IMR-90 (cell line): ENCODE results near the gene PHC1. TPM values are rescaled to one million over a fixed set of nuclear protein-coding genes. Genes with fewer than 3 reads are reported as not detected.

Experiments
- ATAC-seq: fragments of 200-7000 bp; cut with Tn5 transposase; 2 replicates; pipeline ENCODE4 v1.9.1; 2020; ENCODE audit warnings: low read depth, mild to moderate bottlenecking, moderate library complexity
- BruUV-seq: library from RNA; stranded (reverse); fragments of 400-500 nt; replicated peaks from 2 replicates; lab custom pipeline; 2021; lab: Mats Ljungman, UMichigan
- CTCF ChIA-PET: fragments of 300-600 bp; formaldehyde crosslinking; extraction: SDS; loops from one replicate; lab custom pipeline; 2021; ENCODE audit warnings: antibody characterized with exemption; lab: Yijun Ruan, JAX
- POLR2A ChIA-PET: fragments of 300-600 bp; sonication (Branson Sonifier 250); formaldehyde crosslinking; loops from one replicate; lab custom pipeline; 2022; ENCODE audit warnings: antibody characterized with exemption; ENCODE audit not compliant: unreplicated experiment; lab: Charles Lee
- DNase-seq: peaks from one replicate; pipeline ENCODE4 v3.0.0; 2013
- H2AFZ ChIP-seq: replicated peaks from 2 replicates; pipeline ENCODE3; 2013; ENCODE audit warnings: low read length, mild to moderate bottlenecking; ENCODE audit not compliant: poor library complexity
- H2AK5ac ChIP-seq: 2 replicates; pipeline ENCODE4 v1.6.1; 2013; ENCODE audit warnings: low read depth, low read length, inconsistent platforms
- H2AK9ac ChIP-seq: replicated peaks from 2 replicates; pipeline ENCODE3; 2013; ENCODE audit warnings: mild to moderate bottlenecking, low read depth, low read length, moderate library complexity; ENCODE audit not compliant: poor library complexity
- H2BK120ac ChIP-seq: 2 replicates; pipeline ENCODE4 v1.6.1; 2013; ENCODE audit warnings: low read depth, low read length, inconsistent platforms
- H2BK15ac ChIP-seq: 3 replicates; pipeline ENCODE4 v1.6.1; 2013; ENCODE audit warnings: low read depth, low read length, inconsistent platforms
- H2BK20ac ChIP-seq: 2 replicates; pipeline ENCODE4 v1.6.1; 2013; ENCODE audit warnings: low read depth, mild to moderate bottlenecking, inconsistent platforms, low read length, moderate library complexity
- H2BK5ac ChIP-seq: 2 replicates; pipeline ENCODE4 v1.6.1; 2013; ENCODE audit warnings: mild to moderate bottlenecking, low read depth, low read length, inconsistent platforms; ENCODE audit not compliant: poor library complexity, severe bottlenecking
- H3K14ac ChIP-seq: replicated peaks from 2 replicates; pipeline ENCODE4 v1.6.1; 2013; ENCODE audit warnings: low read depth, low read length, inconsistent platforms
- H3K18ac ChIP-seq: 2 replicates; pipeline ENCODE4 v1.6.1; 2013; ENCODE audit warnings: low read depth, low read length, control low read depth
- H3K23ac ChIP-seq: 2 replicates; pipeline ENCODE4 v1.6.1; 2013; ENCODE audit warnings: low read depth, low read length, inconsistent platforms
- H3K27ac ChIP-seq: 2 replicates; pipeline ENCODE4 v1.5.1; 2013; ENCODE audit warnings: mild to moderate bottlenecking, control low read depth, low read length; ENCODE audit not compliant: insufficient read depth
- H3K27me3 ChIP-seq: 2 replicates; pipeline ENCODE4 v1.6.1; 2013; ENCODE audit warnings: low read length; ENCODE audit not compliant: control insufficient read depth, insufficient read depth
- H3K36me3 ChIP-seq: 2 replicates; pipeline ENCODE4 v1.6.1; 2013; ENCODE audit warnings: low read length, mixed read lengths; ENCODE audit not compliant: control insufficient read depth, insufficient read depth
- H3K4ac ChIP-seq: 2 replicates; pipeline ENCODE4 v1.6.1; 2013; ENCODE audit warnings: low read depth, low read length, inconsistent platforms
- H3K4me1 ChIP-seq: 2 replicates; pipeline ENCODE4 v1.6.1; 2013; ENCODE audit warnings: low read length, mixed read lengths; ENCODE audit not compliant: control insufficient read depth, insufficient read depth
- H3K4me2 ChIP-seq: 2 replicates; pipeline ENCODE4 v1.6.1; 2013; ENCODE audit warnings: low read depth, mild to moderate bottlenecking, control low read depth, low read length, moderate library complexity
- H3K4me3 ChIP-seq: 2 replicates; pipeline ENCODE4 v1.5.1; 2013; ENCODE audit warnings: low read depth, mild to moderate bottlenecking, control low read depth, low read length, moderate library complexity; ENCODE audit not compliant: insufficient read depth
- H3K56ac ChIP-seq: 2 replicates; pipeline ENCODE4 v1.6.1; 2013; ENCODE audit warnings: low read length, inconsistent platforms; ENCODE audit not compliant: insufficient read depth; ENCODE audit errors: extremely low read depth
- H3K79me1 ChIP-seq, 2 experiments: 2 replicates each; pipeline ENCODE4 v1.6.1; 2013; ENCODE audit warnings: low read length in 2 of 2, inconsistent platforms in 1 of 2, low read depth in 1 of 2
- H3K9ac ChIP-seq: 2 replicates; pipeline ENCODE4 v1.6.1; 2013; ENCODE audit warnings: low read depth, low read length, control low read depth
- H3K9me1 ChIP-seq: 2 replicates; pipeline ENCODE4 v1.6.1; 2013; ENCODE audit warnings: low read length, inconsistent platforms; ENCODE audit not compliant: insufficient read depth
- H3K9me3 ChIP-seq: 2 replicates; pipeline ENCODE4 v1.6.1; 2013; ENCODE audit warnings: low read length; ENCODE audit not compliant: control insufficient read depth, insufficient read depth
- H4K20me1 ChIP-seq: 2 replicates; pipeline ENCODE4 v1.6.1; 2013; ENCODE audit warnings: low read length, inconsistent platforms; ENCODE audit not compliant: insufficient read depth
- H4K5ac ChIP-seq: 2 replicates; pipeline ENCODE4 v1.6.1; 2013; ENCODE audit warnings: mild to moderate bottlenecking, low read depth, low read length, control low read depth
- H4K8ac ChIP-seq, 2 experiments: 2 replicates each; pipeline ENCODE4 v1.6.1; 2013; ENCODE audit warnings: low read depth in 2 of 2, low read length in 2 of 2, control low read depth in 1 of 2, inconsistent platforms in 1 of 2
- H4K91ac ChIP-seq: 2 replicates; pipeline ENCODE4 v1.6.1; 2013; ENCODE audit warnings: low read depth, low read length, inconsistent platforms; ENCODE audit not compliant: insufficient read depth
- CTCF ChIP-seq: conservative IDR thresholded peaks from 2 replicates; pipeline ENCODE4 v1.5.1; 2012; ENCODE audit warnings: mild to moderate bottlenecking, low read depth, low read length, improper control_type of control experiment
- MXI1 ChIP-seq: IDR thresholded peaks from 2 replicates; pipeline ENCODE4 v1.6.1; 2012; ENCODE audit warnings: low read depth, mild to moderate bottlenecking, low read length, moderate library complexity, borderline replicate concordance
- NFE2L2 ChIP-seq: fragments of 150-350 bp; IDR thresholded peaks from 2 replicates; pipeline ENCODE4 v1.6.1; 2016; ENCODE audit warnings: low read depth, mild to moderate bottlenecking, low read length
- WGBS, 2 experiments: methylation state at CpG; one replicate each; pipeline versions ENCODE4 v1.1.5 to v1.1.7; 2013; ENCODE audit warnings: missing lambda C conversion rate in 2 of 2; ENCODE audit not compliant: insufficient read length in 1 of 2; ENCODE audit errors: extremely low coverage in 2 of 2; 5-methylcytosine and 5-hydroxymethylcytosine counted together
- dilution Hi-C: fragments of 300-500 bp; cut with HindIII; formaldehyde crosslinking; loops from one replicate; pipeline ENCODE4 v1.14.3; 2018; ENCODE audit warnings: low sequenced_read_pairs; ENCODE audit not compliant: unreplicated experiment
- in situ Hi-C: fragments of 300-500 bp; cut with MboI; formaldehyde crosslinking; loops from 3 replicates; pipeline ENCODE4 v1.14.3; 2019; ENCODE audit warnings: low sequenced_read_pairs, inconsistent platforms, mixed read lengths
- intact Hi-C: fragments of 100-400 bp; cut with micrococcal nuclease; formaldehyde crosslinking; loops from 2 replicates; pipeline ENCODE4 v1.10.0; 2022
- polyA plus RNA-seq, 3 experiments: library from polyadenylated mRNA; depleted of rRNA; stranded (reverse); fragments of >200 nt; gene quantifications; 2 replicates each; pipeline ENCODE4 v1.2.3, GENCODE V29; 2012; ENCODE audit warnings: low replicate concordance in 1 of 3
- total RNA-seq: library from RNA; depleted of rRNA; stranded (reverse); fragments of >200 nt; gene quantifications from 2 replicates; pipeline ENCODE4 v1.2.3, GENCODE V29; 2012

PHC1 gene
- total and polyA plus RNA-seq, 2 of the 4 experiments (the other 2 are of a cell fraction), result 9.1 to 23.1 TPM

- Histone ChIP-seq H2AK9ac (no peak overlapping the region), H2BK20ac (no peak overlapping the region), H3K9me1 (no peaks in the 10 kb centered on the region), H4K8ac (no peak overlapping the region), H4K91ac (no peak overlapping the region), H3K4me2 (no peak overlapping the region), H3K36me3 (no peaks in the 10 kb centered on the region), H3K4me1 (no peaks in the 10 kb centered on the region), H3K4ac (no peak overlapping the region), H2BK120ac (no peak overlapping the region), H3K14ac (no peak overlapping the region), H2AFZ (no peak overlapping the region), H3K79me1 (no peaks in the 10 kb centered on the region), H3K9me3 (no peaks in the 10 kb centered on the region), H3K9ac (no peak overlapping the region), H3K4me3 (no peak overlapping the region), H4K5ac (no peak overlapping the region), H3K27ac (no peak overlapping the region), H3K18ac (no peak overlapping the region), H2AK5ac (no peak overlapping the region), H3K23ac (no peak overlapping the region), H3K27me3 (peaks cover 1% of the 10 kb centered on the region; the same call in 1 of the 2 replicates), H3K56ac (no peak overlapping the region), H4K20me1 (no peaks in the 10 kb centered on the region), H2BK5ac (no peak overlapping the region), H2BK15ac (no peak overlapping the region)
- dilution Hi-C loops, result no loop called here
- ATAC-seq, result no peak
- intact Hi-C loops, result no loop called here
- no CpG with 5 or more reads among the region's 4 CpGs for WGBS, 2 experiments
- POLR2A ChIA-PET, result no interaction called here
- in situ Hi-C loops, result no loop called here
- CTCF ChIA-PET, result interaction anchor here (1.6 kb wide), 1 partner anchor 14 kb away, joined by 6 read pairs; no protein-coding TSS in a partner anchor
- TF ChIP-seq CTCF (no peak), MXI1 (no peak), NFE2L2 (no peak)
- BruUV-seq, result no TSS peak
- no peak for DNase-seq
These were observed 37.4 kb upstream of the PHC1 start for GRCh38 chr12:8876887-8877286.
